ENCODE data around the gene YY1. TPM values are rescaled to one million over a fixed set of nuclear protein-coding genes. Genes with fewer than 3 reads are reported as not detected.
A peak's percentile ranks its signal among the peaks of the same experiment; 100 is the strongest.

The YY1 gene
- total and polyA plus RNA-seq, 2 of the 8 experiments (the other 6 are each of a cell fraction or from before 2014, with no cell fraction given): 26.4 to 106 TPM

DNA sequence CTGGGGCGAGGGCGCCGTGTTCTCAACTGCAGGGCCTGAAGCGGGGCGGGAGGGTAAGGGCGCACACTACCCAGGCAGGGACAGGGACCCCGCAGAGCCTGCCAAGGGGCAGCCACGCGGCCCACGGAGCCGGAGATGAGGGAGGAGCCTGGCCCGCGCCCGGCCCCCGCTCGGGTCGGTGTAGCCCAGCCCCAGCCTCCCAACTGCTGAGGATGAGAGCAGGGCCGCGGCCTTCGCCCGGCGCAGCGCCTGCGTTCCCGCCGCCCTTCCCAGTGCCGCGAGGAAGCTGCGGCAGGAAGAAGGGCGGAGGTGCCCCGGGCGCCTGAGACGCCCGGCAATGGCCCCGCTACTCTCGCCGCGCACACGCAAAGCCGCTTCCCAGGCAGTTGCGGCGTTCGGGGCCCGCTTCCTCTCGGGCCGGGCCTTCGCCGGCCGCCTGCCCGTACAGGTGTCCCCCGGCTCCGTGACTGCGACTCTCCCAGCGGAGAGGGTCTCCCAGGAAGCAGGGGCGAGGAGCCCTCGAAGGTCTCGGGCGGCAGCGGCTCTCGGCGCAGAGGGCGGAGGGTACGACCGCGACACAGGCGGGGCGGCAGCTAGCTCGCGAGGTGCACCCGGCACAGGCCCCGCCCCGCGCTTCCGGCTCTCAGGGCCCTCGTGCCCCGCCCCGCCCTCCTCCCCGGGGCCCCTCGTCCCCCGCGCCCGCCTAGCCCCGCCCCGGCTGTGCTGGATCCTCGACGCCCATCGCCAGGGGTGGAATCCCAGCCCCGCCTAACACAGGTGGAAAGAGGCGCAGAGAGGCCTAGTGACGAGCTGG, 24.8 kb upstream of the YY1 start (continued):
- TF ChIP-seq KDM5A (IDR thresholded peaks at IDR 0.05; ENCODE audit: low read length) (no peak), RAD21 (IDR thresholded peaks at IDR 0.05 in 1 of 2, conservative IDR thresholded peaks at IDR 0.05 in 1 of 2; ENCODE audit: low read depth in 2 of 2, low read length in 2 of 2) (no peak), RFX5 (IDR thresholded peaks at IDR 0.05; ENCODE audit: borderline replicate concordance, low read depth, low read length) (no peak), SUZ12 (IDR thresholded peaks at IDR 0.05; ENCODE audit: low read length) (no peak), PHF8 (conservative IDR thresholded peaks at IDR 0.05; ENCODE audit: low read depth, low read length) (peak; percentile 84), JUND (IDR thresholded peaks at IDR 0.05; ENCODE audit: low read length) (no peak), FOSL1 (IDR thresholded peaks at IDR 0.05; ENCODE audit: insufficient read depth, low read depth, low read length) (no peak), BACH1 (IDR thresholded peaks at IDR 0.05; ENCODE audit: low read length) (no peak), TEAD4 (IDR thresholded peaks at IDR 0.05; ENCODE audit: low read depth, low read length) (no peak), POLR2AphosphoS5 (IDR thresholded peaks at IDR 0.05; ENCODE audit: low read depth, low read length) (peak; percentile 94), NANOG (IDR thresholded peaks at IDR 0.05; ENCODE audit: insufficient read depth, low read depth, low read length, poor library complexity, severe bottlenecking) (no peak), CHD1 (IDR thresholded peaks at IDR 0.05; ENCODE audit: low read depth, low read length) (no peak), SAP30 (IDR thresholded peaks at IDR 0.05; ENCODE audit: insufficient read depth, insufficient replicate concordance, low read length) (no peak), ASH2L (IDR thresholded peaks at IDR 0.05; ENCODE audit: low read length) (peak; percentile 62), MAFK (IDR thresholded peaks at IDR 0.05; ENCODE audit: low read depth, low read length) (no peak)
- TF ChIP-seq, protein P1, sequence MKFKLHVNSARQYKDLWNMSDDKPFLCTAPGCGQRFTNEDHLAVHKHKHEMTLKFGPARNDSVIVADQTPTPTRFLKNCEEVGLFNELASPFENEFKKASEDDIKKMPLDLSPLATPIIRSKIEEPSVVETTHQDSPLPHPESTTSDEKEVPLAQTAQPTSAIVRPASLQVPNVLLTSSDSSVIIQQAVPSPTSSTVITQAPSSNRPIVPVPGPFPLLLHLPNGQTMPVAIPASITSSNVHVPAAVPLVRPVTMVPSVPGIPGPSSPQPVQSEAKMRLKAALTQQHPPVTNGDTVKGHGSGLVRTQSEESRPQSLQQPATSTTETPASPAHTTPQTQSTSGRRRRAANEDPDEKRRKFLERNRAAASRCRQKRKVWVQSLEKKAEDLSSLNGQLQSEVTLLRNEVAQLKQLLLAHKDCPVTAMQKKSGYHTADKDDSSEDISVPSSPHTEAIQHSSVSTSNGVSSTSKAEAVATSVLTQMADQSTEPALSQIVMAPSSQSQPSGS (IDR thresholded peaks at IDR 0.05; ENCODE audit: low read length): no peak
